ENCODE measurements around the gene TRERF1.

GRCh38 chr6:42318480-42318879 is 133.2 kb downstream of the TRERF1 start:
- no peak for TF ChIP-seq CTCF (IDR thresholded peaks at IDR 0.05 in 4 of 5, conservative IDR thresholded peaks at IDR 0.05 in 1 of 5)
- TF ChIP-seq POLR2A (IDR thresholded peaks at IDR 0.05) = no peak

Data from gastrocnemius medialis (tissue), 4 donors.